Small intestine (tissue), 7 donors: ENCODE results near the gene HPS1. TPM values are rescaled to one million over a fixed set of nuclear protein-coding genes. Genes with fewer than 3 reads are reported as not detected.
A peak's percentile ranks its signal among the peaks of the same experiment; 100 is the strongest.

ENCODE experiments used
- DNase-seq, 2 donors: peaks; one replicate each; pipeline versions ENCODE4 v3.0.0 to v3.0.0-alpha.2; 2013
- FAIRE-seq: peaks from 2 replicates; lab custom pipeline; 2012; peaks lifted over from hg19 to GRCh38; lab: Jason Lieb, UNC
- H3K27ac ChIP-seq, 3 donors: one replicate each; pipeline ENCODE4 v1.5.1; 2013; ENCODE audit warnings: low read length in 2 of 3, mild to moderate bottlenecking in 2 of 3, control low read depth in 1 of 3, inconsistent platforms in 1 of 3, low read depth in 1 of 3, moderate library complexity in 1 of 3
- H3K27me3 ChIP-seq, 3 donors: one replicate each; pipeline ENCODE4 v1.6.1; 2013; ENCODE audit warnings: low read length in 3 of 3, inconsistent platforms in 1 of 3; ENCODE audit not compliant: control insufficient read depth in 3 of 3, insufficient read depth in 3 of 3
- H3K36me3 ChIP-seq, 3 donors: one replicate each; pipeline ENCODE4 v1.6.1; 2013; ENCODE audit warnings: low read length in 3 of 3, inconsistent platforms in 1 of 3, low read depth in 1 of 3, mild to moderate bottlenecking in 1 of 3, moderate library complexity in 1 of 3; ENCODE audit not compliant: control insufficient read depth in 3 of 3, insufficient read depth in 2 of 3
- H3K4me1 ChIP-seq, 3 donors: one replicate each; pipeline ENCODE4 v1.6.1; 2013; ENCODE audit warnings: low read length in 2 of 3, inconsistent platforms in 1 of 3, low read depth in 1 of 3, mild to moderate bottlenecking in 1 of 3, moderate library complexity in 1 of 3; ENCODE audit not compliant: control insufficient read depth in 3 of 3, insufficient read depth in 2 of 3
- H3K4me3 ChIP-seq, 3 donors: one replicate each; pipeline ENCODE4 v1.5.1; 2013; ENCODE audit warnings: low read length in 3 of 3, control low read depth in 1 of 3, inconsistent platforms in 1 of 3, low read depth in 1 of 3, mild to moderate bottlenecking in 1 of 3, moderate library complexity in 1 of 3
- H3K9me3 ChIP-seq, 2 donors: one replicate each; pipeline ENCODE4 v1.6.1; 2013; ENCODE audit warnings: low read depth in 1 of 2, low read length in 1 of 2; ENCODE audit not compliant: control insufficient read depth in 2 of 2, insufficient read depth in 1 of 2
- WGBS, 3 donors: extraction: QIAGEN DNeasy Blood & Tissue Kit; methylation state at CpG; one replicate each; pipeline ENCODE4 v1.1.7; 2013; 5-methylcytosine and 5-hydroxymethylcytosine counted together
- polyA plus RNA-seq, 4 donors: library from polyadenylated mRNA; stranded (reverse) in 3 of 4; unstranded in 1 of 4; fragments of 200-250 nt in 3 of 4; fragments of 120-200 nt in 1 of 4; gene quantifications; one replicate each; pipeline versions ENCODE4 v1.2.1 to v1.2.3, GENCODE V29; 2013
- donor health status: healthy with polysubstance abuse.
- donor health status: control.
- donor health status: control.
- donor health status: Bipolar disorder and iron deficiency.
- donor health status: healthy.

HPS1 gene
- polyA plus RNA-seq, 4 donors: 47.5 to 89.3 (median 79.9) TPM

DNA sequence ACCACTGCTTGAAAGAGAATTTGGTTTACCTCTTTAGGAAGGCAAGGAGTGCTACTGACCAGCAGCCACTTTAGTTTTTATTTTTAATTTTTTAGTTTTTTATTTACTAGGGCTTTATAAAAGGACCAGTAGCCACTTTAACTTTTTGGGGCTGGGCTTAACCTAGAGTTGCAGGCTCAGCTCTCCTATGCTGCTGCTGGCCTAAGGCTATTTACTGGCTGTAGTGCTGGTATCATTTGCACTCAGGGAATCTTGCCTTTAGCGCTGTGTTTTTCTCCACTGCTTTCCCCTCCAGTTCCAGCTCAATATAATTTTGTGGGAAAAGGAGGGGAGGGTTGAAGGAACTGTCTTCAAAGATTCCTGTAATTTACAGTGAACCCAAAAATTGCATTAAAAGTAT lies 13.4 kb downstream of the HPS1 start:
- H3K27ac ChIP-seq: no peak overlapping the region
- FAIRE-seq (no peak), DNase-seq (no peak)
- H3K36me3 ChIP-seq: peaks cover 21 to 55% (median 38%) of the 10 kb centered on the region in 3 donors
- H3K27me3 ChIP-seq: no peaks in the 10 kb centered on the region
- H3K4me3 ChIP-seq: no peak overlapping the region
- 98 to 100% (median 100%) methylated on average over 1 of the region's 1 CpG for WGBS, 3 donors
- peaks cover 0 to 4% of the 10 kb centered on the region in 2 donors for H3K9me3 ChIP-seq
- H3K4me1 ChIP-seq: no peaks in the 10 kb centered on the region

- H3K27ac ChIP-seq: no peak overlapping the region
- FAIRE-seq (no peak), DNase-seq (no peak)
- H3K4me1 ChIP-seq: no peaks in the 10 kb centered on the region
- no peak overlapping the region for H3K4me3 ChIP-seq
- H3K27me3 ChIP-seq: no peaks in the 10 kb centered on the region
- H3K36me3 ChIP-seq: peaks cover 21 to 62% (median 38%) of the 10 kb centered on the region in 3 donors
- 72 to 100% (median 95%) methylated on average over 1 of the region's 1 CpG for WGBS, 3 donors
- peaks cover 0 to 4% of the 10 kb centered on the region in 2 donors for H3K9me3 ChIP-seq
Measured at GRCh38 chr10:98432330-98432729, 14.4 kb downstream of the HPS1 start.

GRCh38 chr10:98431016-98431415 lies 15.7 kb downstream of the HPS1 start:
- peaks cover 21 to 67% (median 41%) of the 10 kb centered on the region in 3 donors for H3K36me3 ChIP-seq
- FAIRE-seq: no peak
- H3K4me1 ChIP-seq: no peaks in the 10 kb centered on the region
- H3K4me3 ChIP-seq: no peak overlapping the region
- no peaks in the 10 kb centered on the region for H3K27me3 ChIP-seq
- H3K27ac ChIP-seq: no peak overlapping the region
- no peak for DNase-seq
- peaks cover 0 to 4% of the 10 kb centered on the region in 2 donors for H3K9me3 ChIP-seq
- 92 to 97% (median 94%) methylated on average over 8 of the region's 8 CpGs for WGBS, 3 donors

DNA sequence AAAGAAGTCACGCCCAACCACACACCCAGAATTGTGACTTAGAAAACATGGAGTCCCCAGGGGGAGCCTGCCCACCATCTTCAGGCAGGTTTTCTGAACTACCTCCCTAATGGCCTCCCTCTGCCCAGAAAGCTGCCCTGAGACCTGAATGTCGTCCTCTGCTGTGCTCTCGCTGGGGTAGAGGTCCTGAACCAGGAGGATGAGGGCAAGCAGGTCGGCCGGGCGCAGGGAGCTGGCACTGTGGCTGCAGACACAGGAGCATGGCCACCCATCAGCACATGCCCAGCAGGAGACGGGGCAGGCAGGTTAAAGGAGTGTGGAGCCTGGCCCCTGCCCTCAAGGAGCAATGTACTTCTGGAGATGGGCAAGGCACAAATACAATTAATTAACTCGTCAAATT lies 16.3 kb downstream of the HPS1 start:
- Histone ChIP-seq H3K4me3 (no peak overlapping the region), H3K9me3 (peaks cover 0 to 4% of the 10 kb centered on the region in 2 donors), H3K27ac (no peak overlapping the region), H3K36me3 (peaks cover 21 to 69% (median 35%) of the 10 kb centered on the region in 3 donors), H3K27me3 (no peaks in the 10 kb centered on the region), H3K4me1 (no peaks in the 10 kb centered on the region)
- no peak for DNase-seq
- WGBS, 3 donors: 96 to 97% (median 97%) methylated on average over 8 of the region's 8 CpGs
- no peak for FAIRE-seq

DNA sequence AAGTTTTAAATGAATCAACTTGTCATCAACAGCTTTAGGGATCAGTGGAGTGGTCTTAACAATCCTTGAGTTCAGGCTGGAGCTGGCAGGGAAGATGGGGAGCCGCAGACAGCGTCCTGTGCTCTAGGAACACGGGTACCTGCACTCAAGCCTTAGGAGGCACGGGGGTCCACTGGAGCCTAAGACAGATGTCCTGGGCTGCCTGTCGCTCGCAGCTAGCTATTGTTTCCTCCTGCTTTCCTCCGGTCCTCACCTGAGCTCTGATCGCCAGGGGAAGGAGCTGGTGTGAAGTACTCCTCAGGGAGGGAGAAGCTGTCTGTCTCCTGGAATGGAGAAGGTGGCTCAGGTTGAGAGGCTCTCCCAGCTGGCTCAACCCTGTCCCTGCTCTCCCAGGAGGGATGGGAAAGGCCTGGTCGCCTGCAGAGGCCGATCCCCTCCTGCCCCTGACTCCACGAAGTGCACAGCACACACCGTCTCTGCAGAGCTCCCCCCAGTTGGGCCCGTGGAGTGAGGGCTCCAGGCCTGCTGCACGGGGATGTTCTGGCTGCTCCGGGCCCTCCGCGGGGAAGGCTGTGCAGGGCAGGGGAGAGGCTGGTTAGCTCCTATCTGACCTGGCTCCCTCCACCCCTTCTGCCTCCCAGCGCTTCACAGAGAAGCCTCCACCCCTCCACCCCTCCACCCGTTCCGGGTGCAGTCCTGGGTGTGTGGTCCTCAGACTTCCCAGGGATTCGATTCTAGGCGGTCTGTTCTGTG lies 17.2 kb downstream of the HPS1 start:
- Histone ChIP-seq H3K27me3 (no peaks in the 10 kb centered on the region), H3K9me3 (peaks cover 0 to 4% of the 10 kb centered on the region in 2 donors), H3K4me1 (peaks cover 0 to 6% (median 0%) of the 10 kb centered on the region in 3 donors), H3K36me3 (peaks cover 13 to 68% (median 30%) of the 10 kb centered on the region in 3 donors), H3K4me3 (no peak overlapping the region), H3K27ac (no peak overlapping the region)
- DNase-seq (no peak), FAIRE-seq (no peak)
- WGBS, 3 donors: 96 to 97% (median 96%) methylated on average over 22 of the region's 22 CpGs

- FAIRE-seq: no peak
- H3K27me3 ChIP-seq: no peaks in the 10 kb centered on the region
- DNase-seq: no peak
- no peaks in the 10 kb centered on the region for H3K9me3 ChIP-seq
- 92 to 95% (median 94%) methylated on average over 7 of the region's 7 CpGs for WGBS, 3 donors
- H3K4me1 ChIP-seq: peaks cover 0 to 16% (median 0%) of the 10 kb centered on the region in 3 donors
- no peak overlapping the region for H3K4me3 ChIP-seq
- no peak overlapping the region for H3K27ac ChIP-seq
- peaks cover 7 to 74% (median 38%) of the 10 kb centered on the region in 3 donors for H3K36me3 ChIP-seq
Measured at GRCh38 chr10:98427011-98427515, 19.7 kb downstream of the HPS1 start.

GRCh38 chr10:98425511-98426352 lies 21.0 kb downstream of the HPS1 start:
- H3K9me3 ChIP-seq: no peaks in the 10 kb centered on the region
- no peak overlapping the region for H3K27ac ChIP-seq
- H3K4me3 ChIP-seq: no peak overlapping the region
- no peaks in the 10 kb centered on the region for H3K27me3 ChIP-seq
- no peak for FAIRE-seq
- peak; percentile 46 to 55 for DNase-seq
- 89 to 91% (median 89%) methylated on average over 21 of the region's 21 CpGs for whole genome bisulfite sequencing, 3 donors
- H3K4me1 ChIP-seq: peaks cover 0 to 16% (median 0%) of the 10 kb centered on the region in 3 donors
- H3K36me3 ChIP-seq: peaks cover 7 to 73% (median 31%) of the 10 kb centered on the region in 3 donors
